ENCODE data around the gene TAB2.
"Not testable (repeated sequence)": the region's sequence is repeated elsewhere in the genome, so short reads cannot be mapped to it uniquely, and the experiment has no call there.

Gene TAB2

GRCh38 chr6:149456311-149457021 is 139.0 kb downstream of the TAB2 start:
- DNase-seq (ENCODE audit: low read depth in 3 of 3, low spot score in 1 of 3), result no peak

GRCh38 chr6:149457316-149457884 is 139.9 kb downstream of the TAB2 start:
- no peak for DNase-seq (ENCODE audit: low read depth in 3 of 3, low spot score in 1 of 3)

- DNase-seq (ENCODE audit: low read depth in 3 of 3, low spot score in 1 of 3), result no peak
Observed at GRCh38 chr6:149458196-149458595, 140.7 kb downstream of the TAB2 start.

GRCh38 chr6:149458806-149459205 is 141.3 kb downstream of the TAB2 start:
- no peak for DNase-seq (ENCODE audit: low read depth in 3 of 3, low spot score in 1 of 3)

GRCh38 chr6:149459761-149460160 is 142.2 kb downstream of the TAB2 start:
- no peak for DNase-seq (ENCODE audit: low read depth in 3 of 3, low spot score in 1 of 3)

GRCh38 chr6:149460249-149460648 is 142.7 kb downstream of the TAB2 start:
- not testable (repeated sequence) for DNase-seq (ENCODE audit: low read depth in 3 of 3, low spot score in 1 of 3)

Measured in stimulated activated CD4-positive, alpha-beta T cell treated with anti-CD3 and anti-CD28 coated beads, TNF-alpha, amount 100 ng/mL, for 1 hour (primary cell).